Astrocyte (in vitro differentiated cells and primary cell): ENCODE measurements around the gene SNRPD1. TPM values are rescaled to one million over a fixed set of nuclear protein-coding genes. Genes with fewer than 3 reads are reported as not detected.
A peak's percentile ranks its signal among the peaks of the same experiment; 100 is the strongest.

ENCODE experiments used
- DNase-seq: peaks from one replicate; pipeline ENCODE4 v3.0.0-alpha.2; 2010; ENCODE audit warnings: low read depth
- FAIRE-seq: peaks from 2 replicates; lab custom pipeline; 2011; peaks lifted over from hg19 to GRCh38; lab: Jason Lieb, UNC
- H2AFZ ChIP-seq: 2 replicates; pipeline ENCODE4 v1.6.0; 2012; ENCODE audit warnings: low read depth, low read length, inconsistent platforms
- H3K27ac ChIP-seq: 2 replicates; pipeline ENCODE4 v1.5.1; 2011; ENCODE audit warnings: low read depth, low read length, inconsistent platforms
- H3K27me3 ChIP-seq: 2 replicates; pipeline ENCODE4 v1.6.0; 2011; ENCODE audit warnings: low read length, inconsistent platforms; ENCODE audit not compliant: insufficient read depth
- H3K36me3 ChIP-seq: 2 replicates; pipeline ENCODE4 v1.5.1; 2011; ENCODE audit warnings: low read length, inconsistent platforms; ENCODE audit not compliant: insufficient read depth
- H3K4me1 ChIP-seq: 2 replicates; pipeline ENCODE4 v1.5.1; 2011; ENCODE audit warnings: low read length, inconsistent platforms; ENCODE audit not compliant: insufficient read depth
- H3K4me2 ChIP-seq: 2 replicates; pipeline ENCODE4 v1.6.0; 2012; ENCODE audit warnings: low read length, inconsistent platforms
- H3K4me3 ChIP-seq: 2 replicates; pipeline ENCODE4 v1.5.1; 2011; ENCODE audit warnings: low read depth, mild to moderate bottlenecking, low read length, inconsistent platforms; ENCODE audit not compliant: insufficient read depth
- H3K79me2 ChIP-seq: 2 replicates; pipeline ENCODE4 v1.6.0; 2012; ENCODE audit warnings: mild to moderate bottlenecking, low read length, inconsistent platforms; ENCODE audit not compliant: insufficient read depth
- H3K9ac ChIP-seq: 2 replicates; pipeline ENCODE4 v1.6.0; 2012; ENCODE audit warnings: mild to moderate bottlenecking, low read length, inconsistent platforms
- H3K9me3 ChIP-seq: 2 replicates; pipeline ENCODE4 v1.5.1; 2012; ENCODE audit warnings: low read depth, mild to moderate bottlenecking, low read length, inconsistent platforms; ENCODE audit not compliant: insufficient read depth
- H4K20me1 ChIP-seq: 2 replicates; pipeline ENCODE4 v1.6.0; 2012; ENCODE audit warnings: low read length, inconsistent platforms; ENCODE audit not compliant: insufficient read depth
- H3K27ac Mint-ChIP-seq: one replicate; pipeline ENCODE4 v1.8.0; 2021; ENCODE audit warnings: mild to moderate bottlenecking, mixed read lengths; ENCODE audit not compliant: unreplicated experiment
- H3K27me3 Mint-ChIP-seq: one replicate; pipeline ENCODE4 v1.8.0; 2021; ENCODE audit warnings: low read depth, mixed read lengths; ENCODE audit not compliant: unreplicated experiment
- H3K36me3 Mint-ChIP-seq: one replicate; pipeline ENCODE4 v1.8.0; 2021; ENCODE audit warnings: low read depth, mixed read lengths; ENCODE audit not compliant: unreplicated experiment
- H3K4me1 Mint-ChIP-seq: one replicate; pipeline ENCODE4 v1.8.0; 2021; ENCODE audit warnings: low read depth, mixed read lengths; ENCODE audit not compliant: unreplicated experiment
- H3K4me3 Mint-ChIP-seq: one replicate; pipeline ENCODE4 v1.8.0; 2021; ENCODE audit warnings: mild to moderate bottlenecking, moderate library complexity, mixed read lengths; ENCODE audit not compliant: unreplicated experiment
- H3K9me3 Mint-ChIP-seq: one replicate; pipeline ENCODE4 v1.8.0; 2021; ENCODE audit warnings: mild to moderate bottlenecking, mixed read lengths; ENCODE audit not compliant: unreplicated experiment
- CTCF ChIP-seq: IDR thresholded peaks from 2 replicates; pipeline ENCODE4 v1.5.1; 2011; ENCODE audit warnings: low read depth, mild to moderate bottlenecking, inconsistent platforms, low read length, moderate library complexity; ENCODE audit not compliant: insufficient read depth
- EZH2 ChIP-seq: IDR thresholded peaks from 2 replicates; pipeline ENCODE4 v1.6.1; 2012; ENCODE audit warnings: mild to moderate bottlenecking, low read length, inconsistent platforms; ENCODE audit not compliant: insufficient read depth
- microRNA-seq: library from miRNA; unstranded; fragments of <30 nt; microRNA quantifications from one replicate; pipeline ENCODE4 v1.2.0, GENCODE V29; 2020
- total RNA-seq: library from RNA; stranded (reverse); gene quantifications from 2 replicates; pipeline ENCODE4 v1.2.1, GENCODE V29; 2021

SNRPD1 gene
- total RNA-seq, 1 donor from 2014 or later = 60.6 TPM

- no peaks in the 10 kb centered on the region for H3K36me3 ChIP-seq
- peaks cover 5% of the 10 kb centered on the region for H3K4me1 ChIP-seq
- Mint-ChIP-seq H3K9me3 (no peaks in the 10 kb centered on the region), H3K4me3 (no peak overlapping the region), H3K4me1 (peaks cover 5% of the 10 kb centered on the region), H3K36me3 (no peaks in the 10 kb centered on the region), H3K27me3 (no peaks in the 10 kb centered on the region), H3K27ac (no peak overlapping the region)
- TF ChIP-seq CTCF (no peak), EZH2 (no peak)
- no peaks in the 10 kb centered on the region for H3K9me3 ChIP-seq
- H3K9ac ChIP-seq = no peak overlapping the region
- no peaks in the 10 kb centered on the region for H3K79me2 ChIP-seq
- no peak overlapping the region for H3K4me3 ChIP-seq
- H2AFZ ChIP-seq = no peak overlapping the region
- FAIRE-seq (no peak), DNase-seq (no peak)
- H3K4me2 ChIP-seq = no peak overlapping the region
- no peak overlapping the region for H3K27ac ChIP-seq
- no peaks in the 10 kb centered on the region for H3K27me3 ChIP-seq
- no peaks in the 10 kb centered on the region for H4K20me1 ChIP-seq
These were observed 68.0 kb downstream of the SNRPD1 start for GRCh38 chr18:21680161-21680560.

GRCh38 chr18:21682371-21683051 lies 70.4 kb downstream of the SNRPD1 start:
- Histone ChIP-seq H2AFZ (peak overlapping the region; percentile 86), H3K9me3 (no peaks in the 10 kb centered on the region), H4K20me1 (no peaks in the 10 kb centered on the region), H3K4me2 (peak overlapping the region; percentile 87), H3K36me3 (no peaks in the 10 kb centered on the region), H3K79me2 (no peaks in the 10 kb centered on the region), H3K9ac (peak overlapping the region; percentile 75), H3K4me3 (peak overlapping the region; percentile 62), H3K4me1 (no peaks in the 10 kb centered on the region), H3K27ac (peak overlapping the region; percentile 29), H3K27me3 (no peaks in the 10 kb centered on the region)
- FAIRE-seq (peak; percentile 59), DNase-seq (peak; percentile 75)
- Mint-ChIP-seq H3K4me1 (peaks cover 8% of the 10 kb centered on the region), H3K27me3 (no peaks in the 10 kb centered on the region), H3K9me3 (no peaks in the 10 kb centered on the region), H3K27ac (no peak overlapping the region), H3K36me3 (no peaks in the 10 kb centered on the region), H3K4me3 (no peak overlapping the region)
- TF ChIP-seq CTCF = no peak
- no peak for TF ChIP-seq EZH2

Small RNA genes lying within 50 kb of the gene (microRNA-seq; reads per million reads assigned to microRNA genes)
- gene MIR320C1 = 2.5 reads per million

Other genes with a start within 250 kb of the SNRPD1 start
- 17.5 and 18.6 TPM in 2 replicates for gene ESCO1, start 11.6 kb upstream of the SNRPD1 start, total RNA-seq
- gene ABHD3, start 92.5 kb downstream of the SNRPD1 start, total RNA-seq = 5.1 and 6.4 TPM in 2 replicates
- gene MIB1, start 128.5 kb downstream of the SNRPD1 start, total RNA-seq = 56.1 and 56.8 TPM in 2 replicates